OCI-LY3 (cell line): ENCODE results near the gene PPP4R1.
"Not testable (repeated sequence)": the region's sequence is repeated elsewhere in the genome, so short reads cannot be mapped to it uniquely, and the experiment has no call there.

ENCODE experiments used
- H2AFZ ChIP-seq: fragments of 200-600, 300-600 bp; shearing (Covaris generic); 2 replicates; pipeline ENCODE4 v1.6.0; 2014; ENCODE audit warnings: antibody characterized with exemption, low read depth, low read length
- H3K27ac ChIP-seq: fragments of 200-600, 300-600 bp; sonication (generic); 2 replicates; pipeline ENCODE4 v1.5.1; 2014; ENCODE audit warnings: mild to moderate bottlenecking, low read length, moderate library complexity, mixed read lengths
- H3K27me3 ChIP-seq: fragments of 200-600, 300-600 bp; sonication (generic); 2 replicates; pipeline ENCODE4 v1.6.1; 2014; ENCODE audit warnings: low read depth, low read length, mixed read lengths
- H3K36me3 ChIP-seq: fragments of 200-600, 300-600 bp; sonication (generic); replicated peaks from 2 replicates; pipeline ENCODE3; 2014; ENCODE audit warnings: low read depth, low read length, mixed read lengths
- H3K4me1 ChIP-seq: fragments of 300-600, 200-600 bp; sonication (generic); 2 replicates; pipeline ENCODE4 v1.6.1; 2014; ENCODE audit warnings: low read length, mixed read lengths
- H3K4me2 ChIP-seq: fragments of 200-600, 300-600 bp; sonication (generic); 2 replicates; pipeline ENCODE4 v1.6.1; 2014; ENCODE audit warnings: low read length, mixed read lengths
- H3K4me3 ChIP-seq: fragments of 300-600, 200-600 bp; sonication (generic); 2 replicates; pipeline ENCODE4 v1.5.1; 2014; ENCODE audit warnings: antibody characterized with exemption, mild to moderate bottlenecking, low read length, moderate library complexity
- H3K79me2 ChIP-seq: fragments of 300-600, 200-600 bp; shearing (Covaris generic); 2 replicates; pipeline ENCODE4 v1.6.1; 2014; ENCODE audit warnings: mild to moderate bottlenecking, low read length, mixed read lengths
- H3K9ac ChIP-seq: fragments of 300-600, 200-600 bp; shearing (Covaris generic); 2 replicates; pipeline ENCODE4 v1.6.0; 2014; ENCODE audit warnings: mild to moderate bottlenecking, low read length, moderate library complexity
- H3K9me3 ChIP-seq: fragments of 200-600, 300-600 bp; shearing (Covaris generic); 2 replicates; pipeline ENCODE4 v1.6.1; 2014; ENCODE audit warnings: low read length, mixed read lengths; ENCODE audit not compliant: insufficient read depth
- H4K20me1 ChIP-seq: fragments of 200-600, 300-600 bp; sonication (generic); 2 replicates; pipeline ENCODE4 v1.6.1; 2016; ENCODE audit warnings: low read length, mixed read lengths; ENCODE audit not compliant: insufficient read depth
- EZH2phosphoT487 ChIP-seq: fragments of 200-600 bp; shearing (Covaris generic); IDR thresholded peaks from 2 replicates; pipeline ENCODE4 v1.6.1; 2018; ENCODE audit warnings: antibody characterized with exemption, mixed run types, low read depth
- TF ChIP-seq, protein P1 (sequence below): fragments of 200-600, 300-600 bp; sonication (generic); IDR thresholded peaks from 2 replicates; pipeline ENCODE4 v1.5.1; 2014; ENCODE audit warnings: antibody characterized with exemption, low read length, low read depth

The PPP4R1 gene

GRCh38 chr18:9647496-9648323 lies 33.4 kb upstream of the PPP4R1 start:
- H3K36me3 ChIP-seq: no peaks in the 10 kb centered on the region
- no peak overlapping the region for H3K9ac ChIP-seq
- no peaks in the 10 kb centered on the region for H3K9me3 ChIP-seq
- TF ChIP-seq, protein P1, sequence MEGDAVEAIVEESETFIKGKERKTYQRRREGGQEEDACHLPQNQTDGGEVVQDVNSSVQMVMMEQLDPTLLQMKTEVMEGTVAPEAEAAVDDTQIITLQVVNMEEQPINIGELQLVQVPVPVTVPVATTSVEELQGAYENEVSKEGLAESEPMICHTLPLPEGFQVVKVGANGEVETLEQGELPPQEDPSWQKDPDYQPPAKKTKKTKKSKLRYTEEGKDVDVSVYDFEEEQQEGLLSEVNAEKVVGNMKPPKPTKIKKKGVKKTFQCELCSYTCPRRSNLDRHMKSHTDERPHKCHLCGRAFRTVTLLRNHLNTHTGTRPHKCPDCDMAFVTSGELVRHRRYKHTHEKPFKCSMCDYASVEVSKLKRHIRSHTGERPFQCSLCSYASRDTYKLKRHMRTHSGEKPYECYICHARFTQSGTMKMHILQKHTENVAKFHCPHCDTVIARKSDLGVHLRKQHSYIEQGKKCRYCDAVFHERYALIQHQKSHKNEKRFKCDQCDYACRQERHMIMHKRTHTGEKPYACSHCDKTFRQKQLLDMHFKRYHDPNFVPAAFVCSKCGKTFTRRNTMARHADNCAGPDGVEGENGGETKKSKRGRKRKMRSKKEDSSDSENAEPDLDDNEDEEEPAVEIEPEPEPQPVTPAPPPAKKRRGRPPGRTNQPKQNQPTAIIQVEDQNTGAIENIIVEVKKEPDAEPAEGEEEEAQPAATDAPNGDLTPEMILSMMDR: no peak
- TF ChIP-seq EZH2phosphoT487: no peak
- no peak overlapping the region for H3K4me2 ChIP-seq
- H3K27me3 ChIP-seq: no peaks in the 10 kb centered on the region
- no peak overlapping the region for H3K4me3 ChIP-seq
- H4K20me1 ChIP-seq: no peaks in the 10 kb centered on the region
- H3K4me1 ChIP-seq: peaks cover 13% of the 10 kb centered on the region
- H3K79me2 ChIP-seq: no peaks in the 10 kb centered on the region
- H2AFZ ChIP-seq: no peak overlapping the region
- H3K27ac ChIP-seq: no peak overlapping the region

- Histone ChIP-seq H3K79me2 (no peaks in the 10 kb centered on the region), H3K9me3 (no peaks in the 10 kb centered on the region), H3K9ac (no peak overlapping the region), H3K4me2 (no peak overlapping the region), H3K36me3 (no peaks in the 10 kb centered on the region), H2AFZ (no peak overlapping the region), H4K20me1 (no peaks in the 10 kb centered on the region), H3K27ac (no peak overlapping the region), H3K4me3 (no peak overlapping the region), H3K4me1 (peaks cover 3% of the 10 kb centered on the region), H3K27me3 (no peaks in the 10 kb centered on the region)
- TF ChIP-seq EZH2phosphoT487: no peak
- TF ChIP-seq, protein P1: no peak
These were observed 29.2 kb upstream of the PPP4R1 start for GRCh38 chr18:9643549-9643948.

DNA sequence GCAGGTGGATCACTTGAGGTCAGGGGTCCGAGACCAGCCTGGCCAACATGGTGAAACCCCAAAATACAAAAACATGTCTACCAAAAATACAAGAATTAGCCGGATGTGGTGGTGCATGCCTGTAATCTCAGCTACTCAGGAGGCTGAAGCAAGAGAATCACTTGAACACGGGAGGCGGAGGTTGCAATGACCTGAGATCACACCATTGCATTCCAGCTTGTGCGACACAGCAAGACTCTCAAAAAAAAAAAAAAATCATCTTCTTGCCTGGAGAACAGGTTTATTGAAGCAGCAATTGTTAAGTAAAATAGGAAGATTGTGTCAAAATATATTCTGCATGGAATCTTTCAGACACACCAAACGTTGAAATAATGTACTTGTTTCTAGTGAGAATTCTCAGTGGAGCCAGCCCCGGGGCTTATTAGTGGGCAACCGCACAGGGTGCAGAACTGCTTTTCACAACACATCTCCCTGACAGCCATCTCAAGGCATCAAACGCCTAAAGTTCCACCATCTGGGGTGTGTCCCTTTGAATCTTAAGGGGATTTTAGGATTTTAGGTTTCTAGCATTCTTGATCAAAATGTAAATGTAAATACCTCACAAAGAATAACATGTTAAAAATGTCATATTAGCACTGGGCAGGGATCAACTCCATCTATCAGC lies 28.6 kb upstream of the PPP4R1 start:
- Histone ChIP-seq H3K9me3 (no peaks in the 10 kb centered on the region), H3K4me2 (no peak overlapping the region), H3K36me3 (no peaks in the 10 kb centered on the region), H3K4me1 (no peaks in the 10 kb centered on the region), H3K27ac (no peak overlapping the region), H3K4me3 (no peak overlapping the region), H3K79me2 (no peaks in the 10 kb centered on the region), H3K27me3 (no peaks in the 10 kb centered on the region), H4K20me1 (no peaks in the 10 kb centered on the region), H3K9ac (no peak overlapping the region), H2AFZ (no peak overlapping the region)
- TF ChIP-seq, protein P1: no peak
- TF ChIP-seq EZH2phosphoT487: no peak

- not testable (repeated sequence) for H3K4me1 ChIP-seq, H3K27ac ChIP-seq, H4K20me1 ChIP-seq, H3K4me3 ChIP-seq, H3K9ac ChIP-seq, H3K79me2 ChIP-seq, H2AFZ ChIP-seq, H3K36me3 ChIP-seq, H3K27me3 ChIP-seq, H3K4me2 ChIP-seq, H3K9me3 ChIP-seq
These were observed 26.7 kb upstream of the PPP4R1 start for GRCh38 chr18:9641081-9641480.
